Activated effector memory CD4-positive, alpha-beta T cell treated with Interleukin-2 at 50 U/mL for 16 hours (primary cell): ENCODE data around the gene PLLP.

Experiments
- DNase-seq: peaks from one replicate; pipeline ENCODE4 v3.0.0-alpha.2; 2020

Gene PLLP

GRCh38 chr16:57213462-57213861 is 71.0 kb downstream of the PLLP start:
- DNase-seq = no peak

GRCh38 chr16:57209780-57210179 is 74.7 kb downstream of the PLLP start:
- no peak for DNase-seq

DNA sequence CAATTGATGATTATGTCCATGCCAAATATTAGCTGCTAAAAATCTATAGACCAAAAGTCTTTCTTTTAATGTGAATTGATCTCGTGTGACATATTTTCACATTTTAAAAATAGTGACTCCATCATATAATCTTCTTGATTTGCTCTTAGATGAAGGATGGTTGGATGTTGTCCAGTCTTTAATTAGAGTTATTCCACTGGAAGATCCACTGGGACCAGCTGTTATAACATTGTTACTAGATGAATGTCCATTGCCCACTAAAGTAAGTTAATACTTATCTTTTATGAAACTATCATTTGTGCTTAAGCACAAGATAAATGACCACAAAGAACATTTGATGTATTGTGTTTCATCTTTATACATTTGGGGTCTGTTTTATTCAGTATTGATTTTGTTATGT is 75.5 kb downstream of the PLLP start:
- DNase-seq = no peak
